ENCODE data around the gene ZDHHC22.
A peak's percentile ranks its signal among the peaks of the same experiment; 100 is the strongest.

ZDHHC22 gene

GRCh38 chr14:77141214-77142004 lies at the start of gene ZDHHC22:
Gene ZDHHC22, minus strand, starts transcription at chr14:77141791. Its CDS starts 2,053 bp downstream, at chr14:77139738.
- Histone ChIP-seq H3K9me3 (no peaks in the 10 kb centered on the region), H3K36me3 (replicated peaks) (no peaks in the 10 kb centered on the region), H3K4me3 (peak within 1 kb of the TSS; percentile 28), H3K27me3 (ENCODE audit: low read depth) (peaks cover 46% of the 10 kb centered on the region), H3K4me1 (peaks cover 15% of the 10 kb centered on the region)
- peak; percentile 53 to 66 for DNase-seq (ENCODE audit: low spot score in 2 of 2)
- in situ Hi-C loops (cut with MboI; ENCODE audit: low sequenced_read_pairs): loop anchor here (10.0 kb wide), 1 partner anchor 173 kb away; no protein-coding TSS in a partner anchor

- Histone ChIP-seq H3K4me3 (no peak overlapping the region), H3K4me1 (peaks cover 14% of the 10 kb centered on the region), H3K36me3 (replicated peaks) (no peaks in the 10 kb centered on the region), H3K27me3 (ENCODE audit: low read depth) (no peaks in the 10 kb centered on the region), H3K9me3 (no peaks in the 10 kb centered on the region)
- no peak for DNase-seq (ENCODE audit: low spot score in 2 of 2)
- in situ Hi-C loops (cut with MboI; ENCODE audit: low sequenced_read_pairs): no loop called here
Observed at GRCh38 chr14:77190977-77191376, 49.4 kb upstream of the ZDHHC22 start.

- H3K36me3 ChIP-seq (replicated peaks): no peaks in the 10 kb centered on the region
- peak; percentile 33 to 50 for DNase-seq (ENCODE audit: low spot score in 2 of 2)
- no peaks in the 10 kb centered on the region for H3K27me3 ChIP-seq (ENCODE audit: low read depth)
- peaks cover 14% of the 10 kb centered on the region for H3K4me1 ChIP-seq
- no peak overlapping the region for H3K4me3 ChIP-seq
- no peaks in the 10 kb centered on the region for H3K9me3 ChIP-seq
- in situ Hi-C loops (cut with MboI; ENCODE audit: low sequenced_read_pairs): no loop called here
Observed at GRCh38 chr14:77189479-77189878, 47.9 kb upstream of the ZDHHC22 start.

GRCh38 chr14:77187649-77188012 lies 46.0 kb upstream of the ZDHHC22 start:
- Histone ChIP-seq H3K9me3 (no peaks in the 10 kb centered on the region), H3K4me1 (peaks cover 15% of the 10 kb centered on the region), H3K27me3 (ENCODE audit: low read depth) (no peaks in the 10 kb centered on the region), H3K36me3 (replicated peaks) (no peaks in the 10 kb centered on the region), H3K4me3 (no peak overlapping the region)
- no peak for DNase-seq (ENCODE audit: low spot score in 2 of 2)
- in situ Hi-C loops (cut with MboI; ENCODE audit: low sequenced_read_pairs): no loop called here

GRCh38 chr14:77186911-77187648 lies 45.5 kb upstream of the ZDHHC22 start:
- H3K27me3 ChIP-seq (ENCODE audit: low read depth): no peaks in the 10 kb centered on the region
- H3K9me3 ChIP-seq: no peaks in the 10 kb centered on the region
- peaks cover 20% of the 10 kb centered on the region for H3K4me1 ChIP-seq
- in situ Hi-C loops (cut with MboI; ENCODE audit: low sequenced_read_pairs): no loop called here
- no peak overlapping the region for H3K4me3 ChIP-seq
- peak; percentile 62 to 73 for DNase-seq (ENCODE audit: low spot score in 2 of 2)
- H3K36me3 ChIP-seq (replicated peaks): no peaks in the 10 kb centered on the region

GRCh38 chr14:77185093-77185465 lies 43.5 kb upstream of the ZDHHC22 start:
- no peaks in the 10 kb centered on the region for H3K27me3 ChIP-seq (ENCODE audit: low read depth)
- no peak for DNase-seq (ENCODE audit: low spot score in 2 of 2)

GRCh38 chr14:77184396-77185092 lies 43.0 kb upstream of the ZDHHC22 start:
- in situ Hi-C loops (cut with MboI; ENCODE audit: low sequenced_read_pairs): no loop called here
- no peak for DNase-seq (ENCODE audit: low spot score in 2 of 2)
- no peaks in the 10 kb centered on the region for H3K36me3 ChIP-seq (replicated peaks)
- H3K9me3 ChIP-seq: no peaks in the 10 kb centered on the region
- H3K4me3 ChIP-seq: no peak overlapping the region
- no peaks in the 10 kb centered on the region for H3K27me3 ChIP-seq (ENCODE audit: low read depth)
- H3K4me1 ChIP-seq: peaks cover 24% of the 10 kb centered on the region

More at GRCh38 chr14:77185093-77185465, 43.5 kb upstream of the ZDHHC22 start:
- H3K4me1 ChIP-seq: peaks cover 25% of the 10 kb centered on the region
- no peak overlapping the region for H3K4me3 ChIP-seq
- H3K9me3 ChIP-seq: no peaks in the 10 kb centered on the region
- in situ Hi-C loops (cut with MboI; ENCODE audit: low sequenced_read_pairs): no loop called here
- no peaks in the 10 kb centered on the region for H3K36me3 ChIP-seq (replicated peaks)

- H3K36me3 ChIP-seq (replicated peaks): no peaks in the 10 kb centered on the region
- H3K4me3 ChIP-seq: no peak overlapping the region
- H3K9me3 ChIP-seq: no peaks in the 10 kb centered on the region
- peaks cover 21% of the 10 kb centered on the region for H3K4me1 ChIP-seq
- in situ Hi-C loops (cut with MboI; ENCODE audit: low sequenced_read_pairs): no loop called here
- DNase-seq (ENCODE audit: low spot score in 2 of 2): no peak
- H3K27me3 ChIP-seq (ENCODE audit: low read depth): no peaks in the 10 kb centered on the region
Observed at GRCh38 chr14:77183896-77184295, 42.3 kb upstream of the ZDHHC22 start.

GRCh38 chr14:77181603-77182437 lies 40.2 kb upstream of the ZDHHC22 start, which contains the start of gene TMEM63C:
Gene TMEM63C, plus strand, starts transcription at chr14:77181798. Its CDS starts 37,016 bp downstream, at chr14:77218814.
- no peaks in the 10 kb centered on the region for H3K36me3 ChIP-seq (replicated peaks)
- H3K27me3 ChIP-seq (ENCODE audit: low read depth): no peaks in the 10 kb centered on the region
- peak; percentile 96 to 97 for DNase-seq (ENCODE audit: low spot score in 2 of 2)
- H3K4me1 ChIP-seq: peaks cover 15% of the 10 kb centered on the region
- no peaks in the 10 kb centered on the region for H3K9me3 ChIP-seq
- peak within 1 kb of the TSS; percentile 80 for H3K4me3 ChIP-seq
- in situ Hi-C loops (cut with MboI; ENCODE audit: low sequenced_read_pairs): no loop called here

GRCh38 chr14:77180726-77181602 lies 39.4 kb upstream of the ZDHHC22 start:
- H3K4me1 ChIP-seq: peaks cover 11% of the 10 kb centered on the region
- DNase-seq (ENCODE audit: low spot score in 2 of 2): no peak
- H3K27me3 ChIP-seq (ENCODE audit: low read depth): no peaks in the 10 kb centered on the region
- no peaks in the 10 kb centered on the region for H3K36me3 ChIP-seq (replicated peaks)
- no peaks in the 10 kb centered on the region for H3K9me3 ChIP-seq
- in situ Hi-C loops (cut with MboI; ENCODE audit: low sequenced_read_pairs): no loop called here
- H3K4me3 ChIP-seq: peak overlapping the region; percentile 80

GRCh38 chr14:77178656-77179055 lies 37.1 kb upstream of the ZDHHC22 start:
- DNase-seq (ENCODE audit: low spot score in 2 of 2): no peak
- Histone ChIP-seq H3K36me3 (replicated peaks) (no peaks in the 10 kb centered on the region), H3K4me3 (no peak overlapping the region), H3K9me3 (no peaks in the 10 kb centered on the region), H3K4me1 (peaks cover 11% of the 10 kb centered on the region), H3K27me3 (ENCODE audit: low read depth) (no peaks in the 10 kb centered on the region)
- in situ Hi-C loops (cut with MboI; ENCODE audit: low sequenced_read_pairs): no loop called here

- H3K27me3 ChIP-seq (ENCODE audit: low read depth): no peaks in the 10 kb centered on the region
- H3K4me1 ChIP-seq: peaks cover 10% of the 10 kb centered on the region
- no peaks in the 10 kb centered on the region for H3K9me3 ChIP-seq
- in situ Hi-C loops (cut with MboI; ENCODE audit: low sequenced_read_pairs): no loop called here
- no peak for DNase-seq (ENCODE audit: low spot score in 2 of 2)
- H3K4me3 ChIP-seq: no peak overlapping the region
- no peaks in the 10 kb centered on the region for H3K36me3 ChIP-seq (replicated peaks)
Observed at GRCh38 chr14:77177702-77178101, 36.1 kb upstream of the ZDHHC22 start.

Data from HAP-1 (cell line).